SK-N-SH treated with all-trans-retinoic acid at 6 μM for 48 hours (cell line): ENCODE results near the gene FOXF2.
"Not testable (repeated sequence)": the region's sequence is repeated elsewhere in the genome, so short reads cannot be mapped to it uniquely, and the experiment has no call there.

ENCODE experiments used
- ATAC-seq: fragments of 200-7000 bp; cut with Tn5 transposase; 3 replicates; pipeline ENCODE4 v1.9.1; 2020; ENCODE audit warnings: mild to moderate bottlenecking, moderate library complexity
- BACH2 ChIP-seq: fragments of 250-450 bp; sonication (Bioruptor Pico); IDR thresholded peaks from 2 replicates; pipeline ENCODE4 v1.9.0; 2021; ENCODE audit warnings: mild to moderate bottlenecking, borderline replicate concordance
- CSDC2 ChIP-seq: fragments of 250-450 bp; sonication (Bioruptor Pico); IDR thresholded peaks from 2 replicates; pipeline ENCODE4 v1.5.0; 2020; ENCODE audit warnings: mild to moderate bottlenecking, moderate library complexity
- CSRNP3 ChIP-seq: fragments of 250-450 bp; sonication (Bioruptor Pico); IDR thresholded peaks from 2 replicates; pipeline ENCODE4 v1.5.1; 2021; ENCODE audit warnings: mild to moderate bottlenecking, moderate library complexity
- ESRRG ChIP-seq: fragments of 250-450 bp; sonication (Bioruptor Pico); IDR thresholded peaks from 2 replicates; pipeline ENCODE4 v1.6.1; 2021; ENCODE audit warnings: mild to moderate bottlenecking
- ISL1 ChIP-seq: fragments of 250-450 bp; sonication (Bioruptor Pico); IDR thresholded peaks from 2 replicates; pipeline ENCODE4 v2.1.2; 2022; ENCODE audit warnings: mild to moderate bottlenecking, moderate library complexity
- OSR1 ChIP-seq: fragments of 250-450 bp; sonication (Bioruptor Pico); IDR thresholded peaks from 2 replicates; pipeline ENCODE4 v1.8.0; 2022; ENCODE audit warnings: moderate library complexity, mild to moderate bottlenecking, inconsistent platforms
- RARB ChIP-seq: fragments of 250-450 bp; sonication (Bioruptor Pico); IDR thresholded peaks from 2 replicates; pipeline ENCODE4 v1.8.0; 2021; ENCODE audit warnings: mild to moderate bottlenecking, moderate library complexity
- TCF4 ChIP-seq: fragments of 250-450 bp; sonication (Bioruptor Pico); IDR thresholded peaks from 2 replicates; pipeline ENCODE4 v1.8.0; 2021; ENCODE audit warnings: mild to moderate bottlenecking, moderate library complexity, borderline replicate concordance
- TOX ChIP-seq: fragments of 250-450 bp; sonication (Bioruptor Pico); IDR thresholded peaks from 2 replicates; pipeline ENCODE4 v1.8.0; 2021; ENCODE audit warnings: mild to moderate bottlenecking, moderate library complexity, borderline replicate concordance
- ZC3H10 ChIP-seq: fragments of 250-450 bp; sonication (Bioruptor Pico); IDR thresholded peaks from 2 replicates; pipeline ENCODE4 v1.5.1; 2021; ENCODE audit warnings: mild to moderate bottlenecking, moderate library complexity
- ZFP3 ChIP-seq: fragments of 250-450 bp; sonication (Bioruptor Pico); IDR thresholded peaks from 2 replicates; pipeline ENCODE4 v1.5.0; 2020; ENCODE audit warnings: mild to moderate bottlenecking, moderate library complexity
- ZFP30 ChIP-seq: fragments of 450-650 bp; formaldehyde crosslinking; IDR thresholded peaks from 2 replicates; pipeline ENCODE4 v1.5.0; 2022; ENCODE audit warnings: mild to moderate bottlenecking, moderate library complexity
- ZNF565 ChIP-seq: fragments of 450-650 bp; formaldehyde crosslinking; conservative IDR thresholded peaks from 2 replicates; pipeline ENCODE4 v1.5.0; 2020; ENCODE audit warnings: low read depth, mild to moderate bottlenecking, moderate library complexity
- ZNF8 ChIP-seq: fragments of 450-650 bp; formaldehyde crosslinking; IDR thresholded peaks from 2 replicates; pipeline ENCODE4 v1.5.0; 2020; ENCODE audit warnings: mild to moderate bottlenecking, moderate library complexity
- TF ChIP-seq, protein P1 (sequence below): fragments of 250-450 bp; sonication (Bioruptor Pico); IDR thresholded peaks from 2 replicates; pipeline ENCODE4 v1.5.0; 2020; ENCODE audit warnings: mild to moderate bottlenecking, moderate library complexity
- TF ChIP-seq, protein P2 (sequence below): fragments of 250-450 bp; sonication (Bioruptor Pico); IDR thresholded peaks from 2 replicates; pipeline ENCODE4 v1.8.0; 2020; ENCODE audit warnings: mild to moderate bottlenecking, moderate library complexity, borderline replicate concordance
- TF ChIP-seq, protein P3 (sequence below): fragments of 250-450 bp; sonication (Bioruptor Pico); IDR thresholded peaks from 2 replicates; pipeline ENCODE4 v1.8.0; 2021; ENCODE audit warnings: low read depth, mild to moderate bottlenecking, moderate library complexity, borderline replicate concordance

Gene FOXF2

DNA sequence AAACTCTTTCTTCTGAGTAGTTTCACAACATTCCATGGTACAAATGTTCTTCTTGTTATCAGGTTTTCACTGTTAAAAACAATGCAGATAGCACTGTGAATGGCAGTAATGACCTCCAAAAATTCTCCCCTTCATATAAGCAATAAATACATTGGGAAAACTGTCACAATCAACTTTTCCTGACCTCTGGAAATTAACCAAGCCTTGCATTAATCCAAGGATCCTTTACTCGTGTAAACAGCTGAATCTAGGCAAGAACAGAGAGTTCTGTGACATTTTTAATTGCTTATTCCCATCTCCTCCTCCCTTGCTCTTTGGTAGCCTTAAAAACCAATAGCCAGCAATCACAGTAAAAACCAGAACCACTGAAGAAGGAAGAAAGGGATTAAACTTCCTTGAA, 39.7 kb upstream of the FOXF2 start:
- TF ChIP-seq ZNF8 (CRISPR knock-in tag) = no peak
- TF ChIP-seq TOX (CRISPR knock-in tag) = no peak
- TF ChIP-seq, protein P1, sequence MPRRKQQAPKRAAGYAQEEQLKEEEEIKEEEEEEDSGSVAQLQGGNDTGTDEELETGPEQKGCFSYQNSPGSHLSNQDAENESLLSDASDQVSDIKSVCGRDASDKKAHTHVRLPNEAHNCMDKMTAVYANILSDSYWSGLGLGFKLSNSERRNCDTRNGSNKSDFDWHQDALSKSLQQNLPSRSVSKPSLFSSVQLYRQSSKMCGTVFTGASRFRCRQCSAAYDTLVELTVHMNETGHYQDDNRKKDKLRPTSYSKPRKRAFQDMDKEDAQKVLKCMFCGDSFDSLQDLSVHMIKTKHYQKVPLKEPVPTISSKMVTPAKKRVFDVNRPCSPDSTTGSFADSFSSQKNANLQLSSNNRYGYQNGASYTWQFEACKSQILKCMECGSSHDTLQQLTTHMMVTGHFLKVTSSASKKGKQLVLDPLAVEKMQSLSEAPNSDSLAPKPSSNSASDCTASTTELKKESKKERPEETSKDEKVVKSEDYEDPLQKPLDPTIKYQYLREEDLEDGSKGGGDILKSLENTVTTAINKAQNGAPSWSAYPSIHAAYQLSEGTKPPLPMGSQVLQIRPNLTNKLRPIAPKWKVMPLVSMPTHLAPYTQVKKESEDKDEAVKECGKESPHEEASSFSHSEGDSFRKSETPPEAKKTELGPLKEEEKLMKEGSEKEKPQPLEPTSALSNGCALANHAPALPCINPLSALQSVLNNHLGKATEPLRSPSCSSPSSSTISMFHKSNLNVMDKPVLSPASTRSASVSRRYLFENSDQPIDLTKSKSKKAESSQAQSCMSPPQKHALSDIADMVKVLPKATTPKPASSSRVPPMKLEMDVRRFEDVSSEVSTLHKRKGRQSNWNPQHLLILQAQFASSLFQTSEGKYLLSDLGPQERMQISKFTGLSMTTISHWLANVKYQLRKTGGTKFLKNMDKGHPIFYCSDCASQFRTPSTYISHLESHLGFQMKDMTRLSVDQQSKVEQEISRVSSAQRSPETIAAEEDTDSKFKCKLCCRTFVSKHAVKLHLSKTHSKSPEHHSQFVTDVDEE (CRISPR knock-in tag) = no peak
- TF ChIP-seq RARB = no peak
- no peak for TF ChIP-seq ZFP3
- no peak for TF ChIP-seq OSR1
- TF ChIP-seq, protein P2, sequence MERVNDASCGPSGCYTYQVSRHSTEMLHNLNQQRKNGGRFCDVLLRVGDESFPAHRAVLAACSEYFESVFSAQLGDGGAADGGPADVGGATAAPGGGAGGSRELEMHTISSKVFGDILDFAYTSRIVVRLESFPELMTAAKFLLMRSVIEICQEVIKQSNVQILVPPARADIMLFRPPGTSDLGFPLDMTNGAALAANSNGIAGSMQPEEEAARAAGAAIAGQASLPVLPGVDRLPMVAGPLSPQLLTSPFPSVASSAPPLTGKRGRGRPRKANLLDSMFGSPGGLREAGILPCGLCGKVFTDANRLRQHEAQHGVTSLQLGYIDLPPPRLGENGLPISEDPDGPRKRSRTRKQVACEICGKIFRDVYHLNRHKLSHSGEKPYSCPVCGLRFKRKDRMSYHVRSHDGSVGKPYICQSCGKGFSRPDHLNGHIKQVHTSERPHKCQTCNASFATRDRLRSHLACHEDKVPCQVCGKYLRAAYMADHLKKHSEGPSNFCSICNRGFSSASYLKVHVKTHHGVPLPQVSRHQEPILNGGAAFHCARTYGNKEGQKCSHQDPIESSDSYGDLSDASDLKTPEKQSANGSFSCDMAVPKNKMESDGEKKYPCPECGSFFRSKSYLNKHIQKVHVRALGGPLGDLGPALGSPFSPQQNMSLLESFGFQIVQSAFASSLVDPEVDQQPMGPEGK (CRISPR knock-in tag) = no peak
- TF ChIP-seq, protein P3, sequence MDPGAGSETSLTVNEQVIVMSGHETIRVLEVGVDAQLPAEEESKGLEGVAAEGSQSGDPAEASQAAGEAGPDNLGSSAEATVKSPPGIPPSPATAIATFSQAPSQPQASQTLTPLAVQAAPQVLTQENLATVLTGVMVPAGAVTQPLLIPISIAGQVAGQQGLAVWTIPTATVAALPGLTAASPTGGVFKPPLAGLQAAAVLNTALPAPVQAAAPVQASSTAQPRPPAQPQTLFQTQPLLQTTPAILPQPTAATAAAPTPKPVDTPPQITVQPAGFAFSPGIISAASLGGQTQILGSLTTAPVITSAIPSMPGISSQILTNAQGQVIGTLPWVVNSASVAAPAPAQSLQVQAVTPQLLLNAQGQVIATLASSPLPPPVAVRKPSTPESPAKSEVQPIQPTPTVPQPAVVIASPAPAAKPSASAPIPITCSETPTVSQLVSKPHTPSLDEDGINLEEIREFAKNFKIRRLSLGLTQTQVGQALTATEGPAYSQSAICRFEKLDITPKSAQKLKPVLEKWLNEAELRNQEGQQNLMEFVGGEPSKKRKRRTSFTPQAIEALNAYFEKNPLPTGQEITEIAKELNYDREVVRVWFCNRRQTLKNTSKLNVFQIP (CRISPR knock-in tag) = no peak
- TF ChIP-seq ISL1 (CRISPR knock-in tag) = no peak
- ATAC-seq = no peak

GRCh38 chr6:1351381-1352008, 37.9 kb upstream of the FOXF2 start:
- ATAC-seq = no peak
- TF ChIP-seq ZC3H10 (CRISPR knock-in tag) = no peak
- TF ChIP-seq CSRNP3 (CRISPR knock-in tag) = no peak
- TF ChIP-seq, protein P1 (CRISPR knock-in tag) = no peak
- TF ChIP-seq OSR1 = no peak
- TF ChIP-seq BACH2 (CRISPR knock-in tag) = no peak
- TF ChIP-seq CSDC2 (CRISPR knock-in tag) = no peak
- TF ChIP-seq ZFP3 = no peak
- TF ChIP-seq ESRRG (CRISPR knock-in tag) = no peak
- no peak for TF ChIP-seq TCF4 (CRISPR knock-in tag)
- no peak for TF ChIP-seq ZNF565 (CRISPR knock-in tag)
- TF ChIP-seq ISL1 (CRISPR knock-in tag) = no peak
- no peak for TF ChIP-seq ZFP30 (CRISPR knock-in tag)
- TF ChIP-seq, all 23 proteins: peak for 0

DNA sequence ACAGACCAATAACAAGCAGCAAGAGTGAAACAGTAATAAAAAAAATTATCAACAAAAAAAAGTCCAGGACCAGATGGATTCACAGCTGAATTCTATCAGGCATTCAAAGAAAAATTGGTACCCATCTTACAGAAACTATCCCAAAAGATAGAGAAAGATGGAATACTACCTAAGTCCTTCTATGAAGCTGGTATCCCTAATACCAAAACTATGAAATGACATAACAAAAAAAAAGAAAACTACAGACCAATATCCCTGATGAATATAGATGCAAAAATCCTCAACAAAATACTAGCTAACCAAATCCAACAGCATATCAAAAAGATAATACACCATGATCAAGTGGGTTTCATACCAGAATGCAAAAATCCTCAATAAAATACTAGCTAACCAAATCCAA, 34.3 kb upstream of the FOXF2 start:
- ATAC-seq = not testable (repeated sequence)

- not testable (repeated sequence) for ATAC-seq
These were observed 27.7 kb upstream of the FOXF2 start for GRCh38 chr6:1361717-1362116.
